NCI-H510A treated with DMSO at 0.1 percent for 48 hours (cell line): ENCODE results near the gene CTDSP1.

Experiments
- DNase-seq: peaks from one replicate; lab custom pipeline; 2025; lab: John Stamatoyannopoulos, UW

Gene CTDSP1

DNA sequence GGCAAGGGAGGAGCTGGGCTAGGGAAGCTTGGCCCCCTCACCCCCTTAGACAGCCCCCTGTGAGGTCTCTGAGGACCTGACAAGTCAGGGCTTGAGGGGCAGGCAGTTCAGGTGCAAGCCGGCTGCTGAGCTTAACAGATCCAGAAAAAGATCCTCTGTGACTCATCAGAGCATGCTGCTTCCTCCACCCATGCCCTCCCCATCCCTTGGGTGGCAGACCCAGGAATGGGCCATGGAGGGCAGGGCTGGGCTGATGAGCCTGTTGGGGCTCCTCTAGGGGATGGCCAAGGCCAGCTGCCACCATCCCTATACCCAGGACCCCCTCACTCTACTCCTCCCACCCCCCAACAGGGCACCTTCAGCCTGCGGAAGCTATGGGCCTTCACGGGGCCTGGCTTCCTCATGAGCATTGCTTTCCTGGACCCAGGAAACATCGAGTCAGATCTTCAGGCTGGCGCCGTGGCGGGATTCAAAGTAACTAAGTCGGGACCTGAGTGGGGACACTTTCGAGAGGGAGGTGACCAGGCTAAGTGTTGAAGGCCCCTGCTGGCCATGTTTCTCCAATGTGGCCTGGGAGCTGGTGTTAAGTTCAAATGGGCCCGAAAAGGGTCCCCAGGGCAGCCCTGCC is 15.7 kb upstream of the CTDSP1 start:
- no peak for DNase-seq

DNA sequence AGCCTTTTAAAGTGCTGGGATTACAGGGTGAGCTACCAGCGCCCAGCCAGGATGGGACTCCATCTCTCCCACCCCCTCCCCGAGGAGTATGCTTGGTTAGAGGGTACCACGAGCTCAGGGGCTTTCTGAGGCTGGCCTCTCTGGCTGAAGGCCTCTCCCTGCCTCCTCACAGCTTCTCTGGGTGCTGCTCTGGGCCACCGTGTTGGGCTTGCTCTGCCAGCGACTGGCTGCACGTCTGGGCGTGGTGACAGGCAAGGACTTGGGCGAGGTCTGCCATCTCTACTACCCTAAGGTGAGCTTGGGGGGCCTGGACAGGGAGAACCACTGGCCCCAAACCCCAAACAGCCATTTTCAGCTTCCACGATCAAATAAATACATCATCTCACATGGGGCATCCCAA is 14.7 kb upstream of the CTDSP1 start:
- DNase-seq: no peak

DNA sequence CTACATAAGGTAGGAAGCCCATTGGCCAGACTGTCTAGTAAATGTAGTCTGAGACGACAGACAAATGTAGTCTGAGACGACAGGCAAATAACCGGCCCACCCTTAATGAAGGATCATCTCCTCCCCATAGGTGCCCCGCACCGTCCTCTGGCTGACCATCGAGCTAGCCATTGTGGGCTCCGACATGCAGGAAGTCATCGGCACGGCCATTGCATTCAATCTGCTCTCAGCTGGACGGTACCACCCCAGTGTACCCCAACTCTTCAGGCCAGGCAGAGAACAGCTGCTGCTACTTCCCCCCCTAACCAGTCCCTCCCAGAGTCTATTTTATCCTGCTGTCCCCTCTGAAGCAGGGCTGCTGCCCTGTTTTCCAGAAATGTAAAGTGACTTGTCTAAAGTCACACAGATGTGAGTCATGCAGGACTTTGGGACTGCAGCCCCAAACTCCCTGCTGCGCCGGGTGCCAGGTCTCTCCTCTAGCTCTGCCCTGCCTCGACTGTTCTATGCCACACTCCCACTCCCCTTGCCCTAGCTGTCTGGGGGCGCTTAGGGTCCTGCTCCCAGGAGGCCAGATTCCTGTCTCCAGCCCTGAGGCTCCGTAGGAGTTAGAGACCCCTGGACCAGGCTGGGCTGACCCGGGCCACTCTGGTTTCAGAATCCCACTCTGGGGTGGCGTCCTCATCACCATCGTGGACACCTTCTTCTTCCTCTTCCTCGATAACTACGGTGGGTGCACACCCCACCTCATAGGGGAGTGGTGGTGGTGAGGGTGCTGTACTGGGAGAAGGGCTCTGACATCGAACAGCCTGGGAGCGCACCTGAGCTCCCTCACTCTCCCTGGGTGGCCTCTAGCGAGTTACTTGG is 12.9 kb upstream of the CTDSP1 start:
- no peak for DNase-seq

DNA sequence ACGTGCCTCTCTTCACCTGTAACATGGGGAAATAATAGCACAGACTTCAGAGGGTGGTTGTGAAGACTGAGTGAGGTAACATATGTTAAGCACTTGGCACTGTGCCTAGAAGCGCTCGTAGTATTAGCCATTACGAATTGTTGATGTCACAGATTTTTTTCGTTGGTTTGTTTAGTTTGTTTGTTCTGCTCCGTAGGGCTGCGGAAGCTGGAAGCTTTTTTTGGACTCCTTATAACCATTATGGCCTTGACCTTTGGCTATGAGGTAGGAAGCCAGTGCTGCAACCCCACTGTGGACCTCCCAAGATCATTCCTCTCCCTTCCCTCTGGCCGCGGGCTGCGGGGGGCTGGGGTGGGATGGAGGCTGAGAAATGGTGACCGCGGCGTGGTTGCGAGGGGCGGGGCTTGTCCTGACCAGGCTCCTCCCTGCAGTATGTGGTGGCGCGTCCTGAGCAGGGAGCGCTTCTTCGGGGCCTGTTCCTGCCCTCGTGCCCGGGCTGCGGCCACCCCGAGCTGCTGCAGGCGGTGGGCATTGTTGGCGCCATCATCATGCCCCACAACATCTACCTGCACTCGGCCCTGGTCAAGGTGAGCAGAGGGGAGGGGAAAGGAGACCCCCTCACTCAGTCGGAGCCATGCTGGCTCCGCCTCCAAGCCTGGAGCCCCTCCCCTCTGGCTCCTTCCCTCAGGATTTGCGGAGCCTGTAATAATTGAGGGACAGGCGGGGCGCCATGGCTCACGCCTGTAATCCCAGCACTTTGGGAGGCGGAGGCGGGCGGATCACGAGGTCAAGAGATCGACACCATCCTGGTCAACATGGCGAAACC is 12.1 kb upstream of the CTDSP1 start:
- DNase-seq: peak; percentile 96

DNA sequence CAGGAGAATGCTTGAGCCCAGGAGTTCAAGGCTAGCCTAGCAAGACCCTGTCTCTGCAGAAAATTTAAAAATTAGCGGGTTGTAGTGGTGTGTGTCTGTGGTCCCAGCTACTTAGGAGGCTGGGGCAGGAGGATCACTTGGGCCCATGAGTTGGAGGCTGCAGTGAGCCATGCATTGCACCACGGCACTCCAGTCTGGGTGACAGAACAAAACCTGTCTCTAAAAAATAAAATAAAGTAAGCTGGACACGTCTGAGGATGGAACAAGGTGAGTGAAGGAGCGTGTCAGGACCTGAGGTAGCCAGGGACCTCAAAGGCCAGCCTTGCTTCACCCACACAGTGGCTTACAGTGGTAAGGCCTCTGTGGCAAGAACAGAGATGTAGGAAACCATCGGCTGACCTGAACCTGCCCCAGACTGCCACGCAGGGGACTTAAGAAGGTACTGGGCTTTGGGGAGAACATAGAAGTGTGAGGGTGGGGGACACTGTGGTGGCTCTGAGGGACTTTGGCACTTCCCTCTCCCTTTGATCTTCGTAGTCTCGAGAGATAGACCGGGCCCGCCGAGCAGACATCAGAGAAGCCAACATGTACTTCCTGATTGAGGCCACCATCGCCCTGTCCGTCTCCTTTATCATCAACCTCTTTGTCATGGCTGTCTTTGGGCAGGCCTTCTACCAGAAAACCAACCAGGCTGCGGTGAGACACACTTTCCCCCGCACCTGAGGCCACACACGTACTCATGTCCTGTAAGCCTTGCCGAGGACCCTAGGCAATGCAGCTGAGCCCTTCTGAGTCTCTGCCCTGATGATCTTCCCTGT is 10.1 kb upstream of the CTDSP1 start:
- no peak for DNase-seq

DNA sequence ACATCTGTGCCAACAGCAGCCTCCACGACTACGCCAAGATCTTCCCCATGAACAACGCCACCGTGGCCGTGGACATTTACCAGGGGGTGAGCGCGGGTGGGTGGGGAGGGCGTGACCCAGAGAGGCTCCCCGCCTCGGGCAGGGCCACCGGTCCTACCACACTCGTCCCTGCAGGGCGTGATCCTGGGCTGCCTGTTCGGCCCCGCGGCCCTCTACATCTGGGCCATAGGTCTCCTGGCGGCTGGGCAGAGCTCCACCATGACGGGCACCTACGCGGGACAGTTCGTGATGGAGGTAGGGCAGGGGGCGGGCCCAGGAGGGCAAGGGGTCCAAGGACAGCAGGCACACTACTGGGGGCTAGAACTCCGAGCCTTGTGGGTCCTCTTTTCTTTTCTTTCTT is 8.5 kb upstream of the CTDSP1 start:
- DNase-seq: no peak

DNA sequence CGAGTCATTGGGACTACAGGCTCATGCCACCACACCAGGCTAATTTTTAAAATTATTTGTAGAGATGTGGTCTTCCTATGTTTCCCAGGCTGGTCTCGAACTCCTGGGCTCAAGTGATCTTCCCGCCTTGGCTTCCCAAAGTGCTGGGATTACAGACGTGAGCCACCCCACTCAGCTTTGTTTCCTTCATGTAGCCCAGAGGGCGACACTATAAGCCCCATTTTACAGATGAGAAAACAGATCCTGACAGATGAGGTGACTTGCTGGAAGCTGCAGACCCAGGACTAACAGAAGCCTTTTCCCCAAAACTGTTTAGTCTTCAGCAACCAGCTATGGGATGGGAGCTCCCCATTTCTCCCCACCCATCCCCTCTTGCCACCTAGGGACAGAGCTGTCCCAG is 7.2 kb upstream of the CTDSP1 start:
- no peak for DNase-seq

DNA sequence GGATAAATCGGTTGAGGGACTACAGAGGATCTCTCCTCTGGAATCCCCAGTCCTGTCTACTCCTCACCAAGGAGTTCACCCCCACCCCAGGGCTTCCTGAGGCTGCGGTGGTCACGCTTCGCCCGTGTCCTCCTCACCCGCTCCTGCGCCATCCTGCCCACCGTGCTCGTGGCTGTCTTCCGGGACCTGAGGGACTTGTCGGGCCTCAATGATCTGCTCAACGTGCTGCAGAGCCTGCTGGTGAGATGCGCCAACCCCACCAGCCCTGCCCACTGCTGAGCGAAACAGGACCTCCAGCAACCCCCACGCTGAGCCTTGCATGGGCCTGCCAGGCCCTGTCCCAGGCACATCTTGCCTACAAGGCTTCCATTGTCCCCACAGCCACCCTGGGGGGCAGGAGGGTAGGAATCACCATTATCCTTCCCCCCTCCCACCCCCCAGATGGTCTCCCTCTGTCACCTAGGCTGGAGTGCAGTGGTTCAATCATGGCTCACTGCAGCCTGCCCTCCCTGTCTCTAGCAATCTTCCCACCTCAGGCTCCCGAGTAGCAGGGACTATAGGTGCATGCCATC is 6.7 kb upstream of the CTDSP1 start:
- no peak for DNase-seq

DNA sequence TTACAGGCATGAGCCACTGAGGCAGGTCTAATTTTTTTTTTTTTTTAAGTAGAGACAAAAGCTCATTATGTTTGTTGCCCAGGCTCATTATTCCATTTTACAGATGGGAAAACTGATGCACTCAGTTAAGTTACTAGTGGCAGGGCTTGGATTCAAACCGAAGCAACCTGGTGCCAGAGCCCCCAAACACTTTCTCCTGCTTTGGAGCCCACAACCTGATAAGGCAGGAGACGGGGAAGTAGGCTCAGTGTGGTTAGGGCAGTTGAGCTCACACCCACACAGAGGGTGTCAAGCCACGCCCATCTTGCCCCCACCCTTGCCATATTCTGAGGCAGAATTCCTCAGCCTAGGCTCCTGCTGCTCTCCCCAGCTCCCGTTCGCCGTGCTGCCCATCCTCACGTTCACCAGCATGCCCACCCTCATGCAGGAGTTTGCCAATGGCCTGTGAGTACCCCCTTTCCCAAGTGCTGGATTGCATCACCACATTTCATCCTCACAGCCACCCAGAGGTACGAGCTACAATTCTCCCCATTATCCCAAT is 5.8 kb upstream of the CTDSP1 start:
- no peak for DNase-seq

DNA sequence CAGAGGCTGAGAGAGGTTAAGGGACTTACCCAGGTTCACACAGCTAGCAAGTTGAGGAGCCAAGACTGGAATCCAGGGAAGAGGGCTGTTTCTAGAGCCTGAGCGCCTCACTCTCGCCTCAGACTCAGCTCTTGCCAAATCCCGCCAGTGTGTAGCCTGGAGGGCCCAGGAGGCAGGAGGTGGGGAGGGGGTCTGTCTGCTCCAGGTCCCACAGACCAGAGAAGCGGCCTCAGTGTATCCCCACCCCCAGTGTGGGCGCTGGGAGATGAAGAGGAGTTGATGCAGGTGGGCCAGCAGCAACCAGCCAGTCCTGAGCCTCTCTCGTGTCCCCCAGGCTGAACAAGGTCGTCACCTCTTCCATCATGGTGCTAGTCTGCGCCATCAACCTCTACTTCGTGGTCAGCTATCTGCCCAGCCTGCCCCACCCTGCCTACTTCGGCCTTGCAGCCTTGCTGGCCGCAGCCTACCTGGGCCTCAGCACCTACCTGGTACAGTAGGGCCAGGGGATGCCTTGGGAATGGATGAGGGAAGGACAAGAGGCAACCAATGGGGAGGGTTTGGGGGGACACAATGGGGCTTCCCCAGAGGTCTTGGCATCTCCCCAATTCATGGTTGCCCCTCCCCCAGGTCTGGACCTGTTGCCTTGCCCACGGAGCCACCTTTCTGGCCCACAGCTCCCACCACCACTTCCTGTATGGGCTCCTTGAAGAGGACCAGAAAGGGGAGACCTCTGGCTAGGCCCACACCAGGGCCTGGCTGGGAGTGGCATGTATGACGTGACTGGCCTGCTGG is 5.2 kb upstream of the CTDSP1 start:
- DNase-seq: no peak

DNA sequence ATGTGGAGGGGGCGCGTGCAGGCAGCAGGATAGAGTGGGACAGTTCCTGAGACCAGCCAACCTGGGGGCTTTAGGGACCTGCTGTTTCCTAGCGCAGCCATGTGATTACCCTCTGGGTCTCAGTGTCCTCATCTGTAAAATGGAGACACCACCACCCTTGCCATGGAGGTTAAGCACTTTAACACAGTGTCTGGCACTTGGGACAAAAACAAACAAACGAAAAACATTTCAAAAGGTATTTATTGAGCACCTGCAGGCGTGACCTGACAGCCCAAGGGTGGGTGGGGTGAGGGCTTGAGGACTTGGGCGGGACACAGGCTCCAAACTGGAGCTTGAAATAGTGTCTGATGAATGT is 4.6 kb upstream of the CTDSP1 start:
- no peak for DNase-seq

DNA sequence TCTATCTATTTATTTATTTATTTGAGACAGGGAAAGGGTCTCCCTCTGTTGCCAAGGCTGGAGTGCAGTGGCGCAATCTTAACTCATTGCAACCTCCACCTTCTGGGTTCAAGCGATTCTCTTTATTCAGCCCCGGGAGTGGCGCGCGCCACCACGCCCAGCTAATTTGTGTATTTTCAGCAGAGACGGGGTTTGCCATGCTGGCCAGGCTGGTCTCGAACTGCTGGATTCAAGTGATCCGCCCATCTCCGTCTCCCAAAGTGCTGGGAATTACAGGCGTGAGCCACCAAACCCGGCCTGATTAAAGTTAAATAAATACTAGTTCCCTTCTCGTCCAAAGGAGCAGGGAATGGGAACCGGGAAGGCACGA is 4.2 kb upstream of the CTDSP1 start:
- no peak for DNase-seq

DNA sequence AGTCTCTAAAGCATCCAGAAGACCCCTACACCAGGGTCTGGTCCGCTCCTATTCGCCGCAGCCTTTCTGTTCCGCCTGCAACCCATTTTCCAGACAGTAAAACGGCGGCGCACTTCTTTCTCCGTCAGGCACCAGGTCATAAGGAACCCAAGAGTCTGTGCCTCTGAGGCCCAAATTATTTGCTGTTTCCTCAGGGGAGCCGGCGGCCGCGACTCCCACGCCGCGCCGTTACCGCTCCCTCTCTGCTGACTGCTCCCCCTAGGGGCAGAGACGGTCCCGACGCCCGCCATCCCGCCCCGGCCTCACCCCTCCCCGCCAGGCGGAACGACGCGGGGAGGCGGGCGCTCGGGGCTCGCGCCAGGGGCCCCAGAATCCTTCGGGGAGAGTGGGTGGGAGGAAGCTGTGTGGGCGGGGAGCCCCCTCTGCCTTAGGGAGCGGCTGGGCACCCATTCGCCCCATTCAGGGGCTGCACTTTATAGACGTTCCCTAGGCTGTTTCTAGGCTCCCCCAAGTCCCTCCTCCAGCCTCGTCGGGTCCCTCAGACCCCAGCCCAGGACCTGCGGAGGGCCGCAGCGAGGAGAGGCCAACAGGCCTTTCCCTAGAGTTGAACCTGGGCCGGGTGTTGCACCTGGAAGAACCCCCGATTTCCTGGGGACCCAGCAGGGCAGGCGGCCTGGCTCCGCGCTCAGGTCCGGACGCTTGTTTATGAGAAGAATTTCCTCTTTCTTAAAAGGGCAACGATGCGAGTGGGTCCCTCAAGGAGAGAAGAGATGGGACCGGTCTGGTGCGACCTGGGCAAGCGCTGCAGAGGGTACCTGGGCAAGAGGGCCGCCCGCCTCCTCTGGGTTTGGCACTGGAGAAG is 3.6 kb upstream of the CTDSP1 start:
- DNase-seq: peak; percentile 87

DNA sequence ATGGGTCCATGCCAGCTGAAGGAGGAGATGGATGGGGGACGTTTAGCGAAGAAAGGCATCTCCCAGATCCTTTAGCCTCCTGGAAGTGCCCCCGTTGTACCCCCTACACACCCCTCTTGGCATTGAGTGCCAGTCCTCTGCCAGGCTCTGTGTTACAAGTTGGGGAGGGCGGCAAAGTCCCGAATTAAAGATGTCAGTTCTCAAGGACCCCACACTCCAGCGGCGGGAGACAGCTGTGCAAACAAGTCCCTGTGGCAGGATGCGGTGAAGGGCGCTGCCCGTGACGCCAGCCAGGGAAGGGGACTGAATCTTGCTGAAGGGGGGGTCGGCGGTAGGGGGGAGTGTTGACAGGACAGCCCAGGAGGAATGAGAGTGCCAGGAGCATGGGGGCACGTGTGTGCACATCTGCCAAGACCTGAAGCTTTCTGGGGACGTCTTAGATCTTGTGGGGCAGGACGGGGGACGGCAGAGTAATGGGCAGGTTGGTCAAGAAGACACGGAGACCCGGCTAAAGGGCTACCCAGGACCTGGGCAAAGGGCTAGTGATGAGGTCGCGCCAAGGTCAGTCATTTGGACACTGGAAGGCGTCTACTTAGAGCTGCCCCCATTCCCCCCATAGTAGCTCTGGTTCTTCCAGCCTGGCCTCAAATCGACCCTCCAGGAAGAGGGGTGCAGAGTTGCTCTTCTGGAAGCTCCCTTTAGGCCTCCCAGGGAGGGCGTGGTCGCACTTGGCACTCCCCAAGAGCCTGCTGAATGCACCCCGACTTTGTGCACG is 2.8 kb upstream of the CTDSP1 start:
- DNase-seq: peak; percentile 88

DNA sequence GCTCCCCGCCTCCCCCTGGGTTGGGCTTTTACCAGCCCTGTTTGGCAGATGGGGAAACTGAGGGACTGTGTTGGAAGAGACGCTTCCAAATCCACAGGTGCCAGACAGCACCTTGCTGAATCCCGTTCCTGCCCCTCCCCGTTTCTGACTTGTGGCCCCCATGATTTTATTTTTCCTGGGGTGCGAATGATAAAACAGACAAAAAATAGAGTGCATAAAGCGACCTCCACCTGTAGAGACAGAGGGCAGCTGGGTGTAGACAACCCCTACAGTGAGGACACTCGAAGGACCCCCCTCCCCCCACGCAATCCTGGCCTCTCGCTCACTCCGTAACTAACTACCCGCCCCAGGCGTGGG is 2.2 kb upstream of the CTDSP1 start:
- no peak for DNase-seq

DNA sequence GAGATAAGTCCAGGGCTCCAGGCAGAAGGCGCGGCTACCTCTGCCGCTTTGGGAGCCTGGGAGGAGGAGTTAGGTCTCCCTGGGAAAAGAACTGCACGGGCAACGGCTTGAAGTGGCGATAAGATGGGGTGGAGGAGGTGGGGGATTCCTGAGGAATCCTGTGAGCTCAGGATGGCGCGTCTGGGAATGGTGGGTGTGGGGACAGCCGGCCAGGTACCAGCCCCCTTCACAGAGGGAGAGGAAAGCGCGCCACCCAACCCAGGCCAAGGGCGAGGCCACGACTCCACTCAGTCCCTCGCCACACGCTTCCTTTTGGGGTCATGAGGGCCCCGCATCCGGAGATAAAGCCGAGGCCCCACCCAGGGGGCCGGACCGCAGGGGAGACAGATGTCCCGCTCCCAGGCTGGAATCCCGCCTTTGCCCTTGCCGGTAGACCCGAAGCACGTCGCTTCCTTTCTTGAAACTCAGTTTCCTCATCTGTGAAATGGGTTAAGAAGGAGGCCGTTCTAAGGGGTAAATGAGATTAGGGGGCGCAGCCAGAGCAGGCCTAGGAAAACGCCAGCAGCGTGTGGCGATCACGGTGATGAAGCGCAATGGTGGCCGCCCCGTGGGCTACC is 1.7 kb upstream of the CTDSP1 start:
- DNase-seq: peak; percentile 94

DNA sequence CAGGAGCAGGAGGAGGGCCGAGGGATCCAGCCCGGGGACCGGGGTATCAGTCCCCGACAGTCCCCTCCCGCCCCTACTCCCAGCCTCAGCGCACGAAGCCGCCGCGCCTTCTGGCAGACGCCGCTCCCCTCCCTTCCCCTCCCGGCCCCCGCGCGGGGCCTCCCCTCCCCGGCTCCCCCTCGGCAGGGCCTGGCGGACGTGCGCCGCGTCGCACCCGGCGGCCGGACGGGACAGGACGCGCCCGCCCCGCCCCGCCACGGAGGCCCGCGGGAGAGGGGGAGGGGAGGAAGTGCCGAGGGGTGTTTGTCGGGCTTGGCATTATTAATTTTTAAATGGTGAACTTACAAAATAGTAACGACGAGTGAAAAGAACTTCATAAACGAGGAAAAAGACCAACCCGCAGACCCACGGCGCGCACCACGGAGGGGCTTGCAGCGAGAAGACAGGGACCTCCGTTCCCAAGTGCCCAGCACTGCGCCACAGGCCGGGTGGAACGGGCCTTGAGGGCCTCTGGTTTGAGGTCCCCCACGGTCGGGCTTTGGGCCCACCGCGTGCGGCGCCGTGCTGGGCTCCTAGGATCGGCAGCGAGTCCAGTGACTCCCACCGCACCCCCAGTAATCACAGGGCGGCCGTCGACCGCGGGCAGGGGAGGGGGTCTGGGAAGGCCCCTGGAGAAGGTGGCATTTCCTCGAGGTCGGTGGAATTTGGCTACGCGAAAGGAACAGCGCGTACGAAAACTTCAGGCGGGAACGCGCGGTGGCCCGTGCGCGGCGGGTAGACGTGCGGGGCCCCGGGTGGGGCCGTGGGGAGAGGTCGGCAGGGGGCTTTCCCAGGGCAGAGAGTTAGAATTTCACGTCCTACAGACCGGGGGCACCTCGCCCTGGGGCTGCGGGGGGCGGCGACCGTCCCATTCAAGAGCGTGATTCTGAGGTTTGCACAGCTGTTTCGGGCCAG is 954 bp upstream of the CTDSP1 start:
- peak; percentile 76 for DNase-seq
